ENCODE results near the gene CYP2F1.
"Not testable (repeated sequence)": the region's sequence is repeated elsewhere in the genome, so short reads cannot be mapped to it uniquely, and the experiment has no call there.

CYP2F1 gene

DNA sequence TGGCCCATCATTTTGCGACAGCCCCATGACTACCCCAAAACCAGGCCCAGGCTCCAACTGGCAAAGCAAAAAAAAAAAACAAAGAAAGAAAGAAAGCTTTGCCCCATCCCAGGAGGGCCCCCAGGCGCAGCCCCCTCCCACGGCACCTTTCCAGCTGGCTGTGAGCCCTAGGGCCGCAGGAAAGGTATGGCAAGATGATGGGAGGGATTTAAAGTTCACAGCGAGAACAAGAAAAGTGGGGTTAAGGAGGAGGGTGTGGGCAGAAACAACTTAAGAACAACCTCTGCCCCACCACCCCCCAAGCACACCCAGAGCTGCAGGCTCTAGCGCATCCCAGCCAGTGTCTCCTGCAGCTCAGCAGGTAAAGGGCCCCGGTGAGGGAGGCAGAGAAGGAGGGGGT, at the start of gene CYP2F1:
CYP2F1 (plus strand) TSS at position 301 of the 400 bp plus-strand sequence. CDS start 1,757 bp downstream, outside the sequence.
- DNase-seq: no peak

GRCh38 chr19:41064974-41065569, 49.2 kb upstream of the CYP2F1 start:
- peak; percentile 19 for DNase-seq

DNA sequence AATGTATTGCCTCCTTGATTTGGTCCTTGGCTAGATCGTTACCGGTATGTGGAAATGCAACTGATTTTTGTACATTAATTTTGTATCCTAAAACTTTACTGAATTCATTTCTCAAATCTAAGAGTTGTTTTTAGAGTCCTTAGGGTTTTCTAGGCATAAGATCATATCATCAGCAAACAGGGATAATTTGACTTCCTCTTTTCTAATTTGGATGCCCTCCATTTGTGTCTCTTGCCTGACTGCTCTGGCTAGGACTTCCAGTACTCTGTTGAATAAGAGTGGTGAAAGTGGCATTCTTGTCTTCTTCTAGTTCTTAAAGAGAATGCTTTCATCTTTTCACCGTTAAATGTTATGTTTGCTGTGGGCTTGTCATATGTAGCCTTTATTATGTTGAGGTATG, 37.9 kb upstream of the CYP2F1 start:
- no peak for DNase-seq

DNA sequence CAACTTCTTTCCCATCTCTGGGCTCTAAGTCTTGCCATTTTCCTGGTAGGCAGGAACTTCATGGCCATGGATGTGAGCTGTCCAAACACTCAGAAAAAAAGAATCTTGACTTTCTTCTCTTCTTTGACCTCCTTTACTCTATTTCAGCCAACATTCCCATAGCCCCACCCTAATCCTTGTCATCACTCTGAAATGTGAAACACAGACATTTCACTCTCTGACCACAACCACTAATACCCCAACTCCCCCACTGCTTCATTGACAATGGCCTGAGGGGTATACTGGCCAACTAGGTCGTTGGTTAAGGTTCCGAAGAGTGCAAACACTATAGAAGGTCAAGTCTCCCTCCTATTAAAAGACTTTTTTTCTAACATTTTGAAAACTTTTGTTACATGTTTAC, 30.7 kb upstream of the CYP2F1 start:
- no peak for DNase-seq

GRCh38 chr19:41085748-41086415, 28.4 kb upstream of the CYP2F1 start:
- DNase-seq: no peak

DNA sequence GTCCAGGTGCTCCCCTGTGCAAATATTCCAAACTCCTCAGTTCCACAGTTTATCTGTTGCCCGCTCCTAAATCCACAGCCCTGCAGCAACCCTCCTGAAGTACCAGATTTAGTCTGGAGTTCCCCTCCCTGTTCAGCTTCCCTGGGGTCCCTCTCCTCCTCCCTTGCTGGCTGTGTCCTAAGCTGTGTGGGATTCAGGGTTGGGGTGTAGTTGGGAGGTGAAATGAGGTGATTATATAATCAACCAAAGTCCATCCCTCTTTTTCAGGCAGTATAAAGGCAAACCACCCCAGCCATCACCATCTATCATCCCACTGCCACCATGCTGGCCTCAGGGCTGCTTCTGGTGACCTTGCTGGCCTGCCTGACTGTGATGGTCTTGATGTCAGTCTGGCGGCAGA, 26.1 kb upstream of the CYP2F1 start, which contains the start of gene CYP2A13:
CYP2A13 (plus strand) TSS at position 301 of the 400 bp plus-strand sequence; CDS start at position 322, 21 bp downstream.
- no peak for DNase-seq

DNA sequence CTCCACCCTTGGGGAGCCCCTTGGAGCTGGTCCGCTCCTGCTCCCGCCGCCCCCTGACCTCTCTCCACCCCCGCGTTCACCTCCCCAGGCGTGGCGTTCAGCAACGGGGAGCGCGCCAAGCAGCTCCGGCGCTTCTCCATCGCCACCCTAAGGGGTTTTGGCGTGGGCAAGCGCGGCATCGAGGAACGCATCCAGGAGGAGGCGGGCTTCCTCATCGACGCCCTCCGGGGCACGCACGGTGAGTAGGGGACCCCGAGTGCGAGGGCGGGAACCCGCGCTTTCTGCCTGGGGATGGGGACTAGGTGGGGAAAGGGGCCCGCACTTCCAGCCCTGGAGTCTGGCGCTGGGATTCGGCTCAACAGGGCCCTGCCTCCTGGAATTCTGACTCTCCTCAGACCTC, 24.3 kb upstream of the CYP2F1 start:
- DNase-seq: no peak

GRCh38 chr19:41095703-41096102, 18.5 kb upstream of the CYP2F1 start:
- no peak for DNase-seq

DNA sequence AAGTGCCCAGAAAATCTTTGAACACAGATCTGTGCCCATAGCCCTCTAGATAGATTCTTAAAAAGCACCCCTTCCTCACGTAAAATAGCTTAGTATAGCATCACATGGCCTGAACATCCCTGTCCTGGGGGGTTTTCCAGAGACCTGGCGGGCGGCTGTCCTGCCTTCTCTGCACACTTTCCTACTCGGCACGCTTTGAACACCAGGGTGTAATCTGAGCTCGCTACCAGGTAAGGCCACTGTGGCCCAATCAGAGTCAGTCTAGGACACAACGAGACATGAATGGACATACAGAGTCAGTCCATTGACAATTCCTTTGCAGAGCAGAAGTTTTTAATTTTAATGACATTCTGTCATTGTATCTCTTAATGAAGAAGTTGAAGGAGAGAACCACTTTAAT, 17.9 kb upstream of the CYP2F1 start:
- no peak for DNase-seq

DNA sequence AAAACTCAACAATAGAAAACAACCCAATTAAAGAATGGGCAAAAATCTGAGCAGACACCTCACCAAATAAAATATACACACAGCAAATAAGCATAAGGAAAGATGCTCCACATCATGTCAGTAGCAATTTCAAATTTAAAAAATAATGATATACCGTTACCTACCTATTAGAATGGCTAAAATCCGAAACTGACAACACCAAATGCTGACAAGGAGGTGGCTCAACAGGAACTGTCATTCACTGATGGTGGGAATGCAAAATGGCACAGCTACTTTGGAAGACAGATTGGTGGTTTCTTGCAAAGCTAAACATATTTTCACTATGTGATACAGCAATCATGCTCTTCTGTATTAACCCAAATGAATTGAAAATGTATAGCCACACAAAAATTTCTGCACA, 16.9 kb upstream of the CYP2F1 start:
- DNase-seq: no peak

GRCh38 chr19:41098762-41099161, 15.5 kb upstream of the CYP2F1 start:
- no peak for DNase-seq

DNA sequence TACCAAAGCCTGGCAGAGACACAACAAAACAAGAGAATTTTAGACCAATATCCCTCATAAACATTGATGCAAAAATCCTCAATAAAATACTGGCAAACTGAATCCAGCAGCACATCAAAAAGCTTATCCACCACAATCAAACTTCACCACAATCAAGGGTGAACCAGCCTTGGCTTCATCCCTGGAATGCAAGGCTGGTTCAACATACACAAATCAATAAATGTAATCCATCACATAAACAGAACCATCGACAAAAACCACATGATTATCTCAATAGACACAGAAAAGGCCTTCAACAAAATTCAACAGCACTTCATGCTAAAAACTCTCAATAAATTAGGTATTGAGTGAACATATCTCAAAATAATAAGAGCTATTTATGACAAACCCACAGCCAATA, 12.0 kb upstream of the CYP2F1 start:
- not testable (repeated sequence) for DNase-seq

DNA sequence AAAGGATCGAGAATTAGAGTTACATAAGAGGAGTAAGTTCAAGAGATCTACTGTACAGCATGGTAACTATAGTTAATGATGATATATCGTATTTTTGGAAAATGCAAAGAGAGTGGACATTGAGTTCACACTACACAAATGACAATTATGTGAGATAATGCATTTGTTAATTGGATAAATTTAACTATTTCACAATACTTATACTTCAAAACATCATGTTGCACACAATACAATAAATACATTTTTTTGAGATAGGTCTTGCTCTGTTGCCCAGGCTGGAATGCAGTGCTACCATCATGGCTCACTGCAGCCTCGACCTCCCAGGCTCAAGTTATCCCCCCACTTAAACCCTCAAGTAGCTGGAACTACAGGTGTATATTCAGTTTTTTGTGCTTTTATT, 8.1 kb upstream of the CYP2F1 start:
- DNase-seq: no peak

GRCh38 chr19:41111296-41111695, 2.9 kb upstream of the CYP2F1 start:
- DNase-seq: no peak

DNA sequence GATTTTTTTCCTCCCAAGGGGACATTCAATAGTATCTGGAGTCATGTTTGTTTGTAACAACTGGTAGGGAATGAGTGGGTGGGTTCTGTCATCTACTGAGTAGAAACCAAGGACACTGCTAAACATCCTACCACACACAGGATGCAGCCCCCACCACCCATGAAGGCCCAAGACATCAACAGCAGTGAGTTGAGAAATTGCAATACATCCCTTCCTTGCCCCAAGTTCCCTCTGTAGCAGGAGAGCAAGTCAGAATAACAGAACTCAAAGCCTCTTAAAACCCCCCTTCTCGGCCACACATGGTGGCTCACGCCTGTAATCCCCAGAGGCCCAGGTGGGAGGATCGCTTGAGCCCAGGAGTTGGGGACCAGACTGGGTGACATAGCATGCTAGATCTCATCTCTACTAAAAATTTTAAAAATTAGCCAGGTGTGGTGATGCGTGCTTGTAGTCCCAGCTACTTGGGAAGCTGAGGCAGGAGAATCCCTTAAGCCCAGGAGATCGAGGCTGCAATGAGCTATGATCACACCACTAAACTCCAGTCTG, 2.4 kb upstream of the CYP2F1 start:
- DNase-seq: no peak

- no peak for DNase-seq
These were observed 1.4 kb upstream of the CYP2F1 start for GRCh38 chr19:41112728-41113290.

DNA sequence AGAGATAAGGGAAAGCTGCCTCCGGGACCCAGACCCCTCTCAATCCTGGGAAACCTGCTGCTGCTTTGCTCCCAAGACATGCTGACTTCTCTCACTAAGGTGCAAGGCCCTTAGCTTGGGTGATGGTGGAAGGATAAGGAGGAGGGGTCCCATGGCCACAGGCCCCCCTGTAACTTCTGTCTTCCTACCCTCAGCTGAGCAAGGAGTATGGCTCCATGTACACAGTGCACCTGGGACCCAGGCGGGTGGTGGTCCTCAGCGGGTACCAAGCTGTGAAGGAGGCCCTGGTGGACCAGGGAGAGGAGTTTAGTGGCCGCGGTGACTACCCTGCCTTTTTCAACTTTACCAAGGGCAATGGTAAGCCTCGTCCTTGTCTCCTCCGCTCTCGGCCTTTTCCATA, 2.0 kb downstream of the CYP2F1 start:
- no peak for DNase-seq

- DNase-seq: not testable (repeated sequence)
These were observed 7.0 kb downstream of the CYP2F1 start for GRCh38 chr19:41120929-41121911.

DNA sequence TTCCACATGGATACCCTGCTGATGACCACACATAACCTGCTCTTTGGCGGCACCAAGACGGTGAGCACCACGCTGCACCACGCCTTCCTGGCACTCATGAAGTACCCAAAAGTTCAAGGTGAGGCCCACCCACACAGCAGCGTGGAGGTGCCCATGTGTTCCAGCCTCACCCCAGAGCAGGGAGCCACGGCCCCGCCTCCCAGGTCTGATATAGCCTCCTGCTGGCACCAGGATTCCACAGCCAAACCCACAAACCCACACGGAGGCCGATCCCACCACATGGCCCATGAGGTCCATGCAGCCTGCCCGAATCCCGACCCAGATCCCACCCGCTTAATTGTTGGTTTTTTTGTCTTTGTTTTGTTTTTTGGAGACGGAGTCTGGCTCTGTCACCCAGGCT, 8.6 kb downstream of the CYP2F1 start:
- DNase-seq: not testable (repeated sequence)

- no peak for DNase-seq
These were observed 9.6 kb downstream of the CYP2F1 start for GRCh38 chr19:41123716-41124294.

DNA sequence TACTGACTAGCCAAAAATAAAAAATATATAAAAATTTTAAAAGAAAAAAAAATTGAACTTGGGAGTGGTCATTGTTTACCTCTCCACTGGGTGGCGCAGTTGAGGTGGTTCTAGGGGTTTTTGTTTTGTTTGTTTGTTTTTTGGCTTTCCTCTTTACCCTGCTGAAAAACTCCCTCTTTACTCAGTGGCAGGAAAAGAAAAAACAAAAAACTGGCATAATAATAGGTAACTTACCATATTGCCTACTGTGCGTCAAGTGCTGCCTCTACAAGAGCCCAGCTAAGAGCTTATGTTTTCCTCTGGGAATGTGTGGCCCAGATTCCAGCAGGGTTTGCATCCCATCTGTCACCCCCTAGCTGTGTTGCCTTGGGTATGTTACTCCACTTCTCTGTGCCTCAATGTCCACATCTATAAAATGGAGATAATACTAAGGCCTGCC, 12.6 kb downstream of the CYP2F1 start:
- DNase-seq: peak; percentile 24

- DNase-seq: not testable (repeated sequence)
These were observed 13.1 kb downstream of the CYP2F1 start for GRCh38 chr19:41127362-41127761.
